Astrocyte (in vitro differentiated cells and primary cell): ENCODE measurements around the gene ARHGAP11A.
"Not testable (repeated sequence)": the region's sequence is repeated elsewhere in the genome, so short reads cannot be mapped to it uniquely, and the experiment has no call there.

Experiments
- CTCF ChIP-seq: IDR thresholded peaks from 2 replicates; pipeline ENCODE4 v1.5.1; 2011; ENCODE audit warnings: low read depth, mild to moderate bottlenecking, inconsistent platforms, low read length, moderate library complexity; ENCODE audit not compliant: insufficient read depth
- EZH2 ChIP-seq: IDR thresholded peaks from 2 replicates; pipeline ENCODE4 v1.6.1; 2012; ENCODE audit warnings: mild to moderate bottlenecking, low read length, inconsistent platforms; ENCODE audit not compliant: insufficient read depth

- not testable (repeated sequence) for TF ChIP-seq CTCF, EZH2
Measured at GRCh38 chr15:32614712-32615050, 623 bp upstream of the ARHGAP11A start.
